HFFc6 (cell line): ENCODE data around the gene MEF2C. TPM values are rescaled to one million over a fixed set of nuclear protein-coding genes. Genes with fewer than 3 reads are reported as not detected.

ENCODE experiments used
- DNase-seq: peaks from one replicate; pipeline ENCODE4 v3.0.0-alpha.2; 2018
- H3K27ac Mint-ChIP-seq: 2 replicates; pipeline ENCODE4 v1.8.0; 2020; ENCODE audit warnings: mild to moderate bottlenecking, mixed read lengths
- H3K27me3 Mint-ChIP-seq: 2 replicates; pipeline ENCODE4 v1.8.0; 2021; ENCODE audit warnings: mild to moderate bottlenecking, moderate library complexity, mixed read lengths; ENCODE audit not compliant: insufficient read depth
- H3K36me3 Mint-ChIP-seq: 2 replicates; pipeline ENCODE4 v1.8.0; 2021; ENCODE audit warnings: low read depth, mixed read lengths
- H3K4me1 Mint-ChIP-seq: 2 replicates; pipeline ENCODE4 v1.8.0; 2020; ENCODE audit warnings: low read depth, mixed read lengths
- H3K4me3 Mint-ChIP-seq: 2 replicates; pipeline ENCODE4 v1.8.0; 2020; ENCODE audit warnings: mild to moderate bottlenecking, moderate library complexity, mixed read lengths
- H3K9me3 Mint-ChIP-seq: 2 replicates; pipeline ENCODE4 v1.8.0; 2020; ENCODE audit warnings: mild to moderate bottlenecking, mixed read lengths
- total RNA-seq, 6 experiments: library from RNA; stranded (reverse); fragmentation: NEBNext Ultra II Directional; extraction: Animal tissue kit (Norgen Biotek cat#: 25700); gene quantifications; 2 replicates in 1 of 6; 3 replicates in 5 of 6; pipeline ENCODE4 v1.2.3, GENCODE V29; 2021
- TF ChIP-seq, protein P1 (sequence below): fragments of 200-600 bp; sonication (generic); IDR thresholded peaks from 2 replicates; pipeline ENCODE4 v1.5.0; 2021; ENCODE audit warnings: antibody characterized with exemption, mild to moderate bottlenecking

MEF2C gene
- total RNA-seq, 6 experiments from 2014 or later = 3.6 to 12.6 (median 9.2) TPM

DNA sequence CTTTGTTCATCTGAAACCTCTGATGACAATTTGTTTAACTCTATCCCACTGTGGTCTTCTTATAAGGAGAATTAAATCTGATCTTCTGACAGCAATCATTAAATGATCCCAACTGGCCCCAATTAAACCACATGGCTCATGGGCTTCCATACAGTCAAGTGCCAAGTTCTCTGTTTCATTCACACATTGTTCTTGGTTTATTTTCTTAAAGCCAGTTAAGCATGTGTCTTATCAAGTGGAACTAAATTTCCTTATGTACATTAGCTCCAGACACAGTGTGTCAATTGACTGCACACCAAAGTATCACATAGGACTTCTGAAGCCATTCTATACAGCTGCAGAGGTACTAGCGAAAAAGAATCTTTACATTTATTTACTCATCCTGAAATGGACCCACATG is 51.2 kb downstream of the MEF2C start:
- no peak for DNase-seq
- peaks cover 53% of the 10 kb centered on the region for H3K4me1 Mint-ChIP-seq
- H3K9me3 Mint-ChIP-seq = no peaks in the 10 kb centered on the region
- H3K27me3 Mint-ChIP-seq = peaks cover 2% of the 10 kb centered on the region; the same call in 1 of the 2 replicates
- H3K27ac Mint-ChIP-seq = no peak overlapping the region
- H3K4me3 Mint-ChIP-seq = no peak overlapping the region
- H3K36me3 Mint-ChIP-seq = no peaks in the 10 kb centered on the region
- TF ChIP-seq, protein P1, sequence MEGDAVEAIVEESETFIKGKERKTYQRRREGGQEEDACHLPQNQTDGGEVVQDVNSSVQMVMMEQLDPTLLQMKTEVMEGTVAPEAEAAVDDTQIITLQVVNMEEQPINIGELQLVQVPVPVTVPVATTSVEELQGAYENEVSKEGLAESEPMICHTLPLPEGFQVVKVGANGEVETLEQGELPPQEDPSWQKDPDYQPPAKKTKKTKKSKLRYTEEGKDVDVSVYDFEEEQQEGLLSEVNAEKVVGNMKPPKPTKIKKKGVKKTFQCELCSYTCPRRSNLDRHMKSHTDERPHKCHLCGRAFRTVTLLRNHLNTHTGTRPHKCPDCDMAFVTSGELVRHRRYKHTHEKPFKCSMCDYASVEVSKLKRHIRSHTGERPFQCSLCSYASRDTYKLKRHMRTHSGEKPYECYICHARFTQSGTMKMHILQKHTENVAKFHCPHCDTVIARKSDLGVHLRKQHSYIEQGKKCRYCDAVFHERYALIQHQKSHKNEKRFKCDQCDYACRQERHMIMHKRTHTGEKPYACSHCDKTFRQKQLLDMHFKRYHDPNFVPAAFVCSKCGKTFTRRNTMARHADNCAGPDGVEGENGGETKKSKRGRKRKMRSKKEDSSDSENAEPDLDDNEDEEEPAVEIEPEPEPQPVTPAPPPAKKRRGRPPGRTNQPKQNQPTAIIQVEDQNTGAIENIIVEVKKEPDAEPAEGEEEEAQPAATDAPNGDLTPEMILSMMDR = no peak

DNA sequence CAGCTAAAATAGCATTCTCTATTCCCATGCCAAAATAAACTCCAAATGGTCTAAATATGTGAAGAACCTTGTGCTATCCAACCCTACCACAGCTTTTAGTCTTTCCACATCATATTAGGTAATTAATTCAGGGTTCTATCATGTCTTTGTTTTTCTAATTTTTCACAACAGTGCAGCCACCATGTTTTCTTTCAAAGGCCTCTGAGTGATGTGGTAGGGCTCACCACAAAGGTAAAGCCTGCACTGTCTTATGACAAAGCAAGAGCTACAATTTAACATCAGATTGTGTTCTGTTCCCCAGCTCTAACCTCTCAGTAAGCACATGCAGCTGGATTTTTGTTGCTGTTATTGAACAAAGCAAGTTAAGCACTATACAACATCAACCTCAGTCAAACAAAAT is 52.4 kb downstream of the MEF2C start:
- TF ChIP-seq, protein P1 = no peak
- Mint-ChIP-seq H3K27me3 (peaks cover 2% of the 10 kb centered on the region; the same call in 1 of the 2 replicates), H3K9me3 (no peaks in the 10 kb centered on the region), H3K27ac (no peak overlapping the region), H3K36me3 (no peaks in the 10 kb centered on the region), H3K4me1 (peaks cover 65% of the 10 kb centered on the region), H3K4me3 (no peak overlapping the region)
- no peak for DNase-seq

DNA sequence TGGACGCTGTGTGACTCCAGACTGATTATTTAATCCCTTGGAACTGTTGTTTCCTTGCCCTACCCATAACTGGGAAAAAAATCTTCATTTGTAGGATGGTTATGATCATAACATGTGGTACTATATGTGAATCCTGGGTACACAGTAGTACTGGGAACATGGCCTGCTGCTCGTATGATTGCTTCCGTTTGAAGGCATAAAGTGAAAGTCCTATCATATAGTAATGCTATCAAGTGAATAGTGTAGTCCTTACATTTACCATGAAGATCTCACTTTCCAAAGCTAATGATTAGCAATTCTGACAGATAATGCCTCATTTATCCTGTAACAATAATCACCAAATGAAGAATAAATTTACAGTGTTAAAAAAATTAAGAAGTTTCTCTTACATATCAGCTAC is 53.2 kb downstream of the MEF2C start:
- DNase-seq = no peak
- H3K27me3 Mint-ChIP-seq = peaks cover 2% of the 10 kb centered on the region; the same call in 1 of the 2 replicates
- peaks cover 73% of the 10 kb centered on the region for H3K4me1 Mint-ChIP-seq
- no peak overlapping the region; the same call in 1 of the 2 replicates for H3K27ac Mint-ChIP-seq
- TF ChIP-seq, protein P1 = no peak
- peak overlapping the region; percentile 58; the same call in 1 of the 2 replicates for H3K4me3 Mint-ChIP-seq
- no peaks in the 10 kb centered on the region for H3K36me3 Mint-ChIP-seq
- H3K9me3 Mint-ChIP-seq = no peaks in the 10 kb centered on the region

DNA sequence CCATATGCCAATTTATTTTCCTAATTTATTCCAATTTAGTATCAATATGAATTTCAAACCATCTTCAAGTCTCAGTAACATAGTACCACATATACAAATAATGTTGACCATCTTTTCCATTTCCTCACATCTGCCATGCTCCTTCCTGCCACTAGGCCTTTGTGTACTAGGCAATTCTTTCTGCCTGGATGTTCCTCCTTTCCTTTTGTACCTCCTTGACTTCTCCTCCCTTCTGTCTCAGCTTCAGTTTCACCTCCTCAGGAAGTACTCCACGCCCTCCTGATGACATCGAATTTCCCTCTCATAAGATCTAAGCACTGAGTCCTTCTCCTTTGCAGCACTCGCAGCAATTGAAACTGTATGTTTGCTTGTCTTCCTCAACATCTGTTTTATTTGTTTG is 53.9 kb downstream of the MEF2C start:
- TF ChIP-seq, protein P1 = peak; percentile 58
- no peak for DNase-seq
- no peaks in the 10 kb centered on the region for H3K36me3 Mint-ChIP-seq
- H3K27ac Mint-ChIP-seq = peak overlapping the region; percentile 52
- peaks cover 2% of the 10 kb centered on the region; the same call in 1 of the 2 replicates for H3K27me3 Mint-ChIP-seq
- H3K4me1 Mint-ChIP-seq = peaks cover 77% of the 10 kb centered on the region
- no peak overlapping the region for H3K4me3 Mint-ChIP-seq
- no peaks in the 10 kb centered on the region for H3K9me3 Mint-ChIP-seq

- H3K27me3 Mint-ChIP-seq = no peaks in the 10 kb centered on the region
- TF ChIP-seq, protein P1 = no peak
- H3K4me1 Mint-ChIP-seq = peaks cover 66% of the 10 kb centered on the region
- peak overlapping the region; percentile 87 for H3K27ac Mint-ChIP-seq
- no peaks in the 10 kb centered on the region for H3K9me3 Mint-ChIP-seq
- no peaks in the 10 kb centered on the region for H3K36me3 Mint-ChIP-seq
- no peak for DNase-seq
- peak overlapping the region; percentile 73 for H3K4me3 Mint-ChIP-seq
Observed at GRCh38 chr5:88827997-88828396, 55.0 kb downstream of the MEF2C start.
